Bronchus fibroblast of lung (primary cell): ENCODE data around the gene ZDHHC23. TPM values are rescaled to one million over a fixed set of nuclear protein-coding genes. Genes with fewer than 3 reads are reported as not detected.

ENCODE experiments used
- total RNA-seq: library from RNA; depleted of rRNA; stranded (reverse); fragments of >200 nt; gene quantifications from 2 replicates; pipeline ENCODE4 v1.2.3, GENCODE V29; 2015

Gene ZDHHC23, protein sequence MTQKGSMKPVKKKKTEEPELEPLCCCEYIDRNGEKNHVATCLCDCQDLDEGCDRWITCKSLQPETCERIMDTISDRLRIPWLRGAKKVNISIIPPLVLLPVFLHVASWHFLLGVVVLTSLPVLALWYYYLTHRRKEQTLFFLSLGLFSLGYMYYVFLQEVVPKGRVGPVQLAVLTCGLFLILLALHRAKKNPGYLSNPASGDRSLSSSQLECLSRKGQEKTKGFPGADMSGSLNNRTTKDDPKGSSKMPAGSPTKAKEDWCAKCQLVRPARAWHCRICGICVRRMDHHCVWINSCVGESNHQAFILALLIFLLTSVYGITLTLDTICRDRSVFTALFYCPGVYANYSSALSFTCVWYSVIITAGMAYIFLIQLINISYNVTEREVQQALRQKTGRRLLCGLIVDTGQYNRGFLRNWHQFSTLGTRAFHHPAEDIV
- total RNA-seq: 0.17 and 0.30 TPM in 2 replicates

DNA sequence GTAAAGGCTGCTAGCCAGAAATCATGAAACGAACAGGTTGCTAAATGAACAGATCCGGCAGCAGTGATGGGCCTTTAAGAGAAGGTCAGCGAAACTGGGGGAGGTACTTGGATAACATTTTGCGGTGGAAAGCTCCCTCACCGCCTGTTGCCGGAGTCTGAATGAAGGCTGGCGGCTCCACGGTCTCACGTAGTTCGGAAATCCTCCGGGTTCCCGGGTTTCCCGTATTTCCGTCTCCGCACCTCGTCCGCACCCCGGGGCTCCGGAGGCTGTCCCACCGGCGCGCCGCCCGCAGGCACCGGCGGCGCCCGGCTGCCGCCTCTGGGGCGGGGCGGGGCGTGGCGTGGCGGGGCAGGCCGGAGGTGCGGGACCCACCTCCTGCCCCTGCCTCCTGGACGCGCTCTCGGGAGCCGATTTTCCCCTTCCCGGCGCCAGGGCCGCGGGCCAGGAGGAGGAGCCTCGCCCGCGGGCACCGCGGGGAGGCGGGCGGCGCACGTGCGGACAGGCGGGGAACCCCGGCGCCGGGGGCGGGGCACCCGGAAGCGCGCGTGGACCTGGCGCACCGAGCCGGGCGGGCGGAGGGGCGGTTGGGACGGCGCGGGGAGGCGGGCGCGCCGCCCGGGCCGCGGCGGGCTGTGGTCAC, at the start of gene ZDHHC23:
Gene ZDHHC23 (plus strand): TSS at position 642 of the 643 bp plus-strand sequence. CDS start 790 bp downstream, outside the sequence.

Other genes starting within 250 kb of the ZDHHC23 start
- gene NAA50, start 201.8 kb upstream of the ZDHHC23 start, total RNA-seq: 152 and 153 TPM in 2 replicates
- gene ATP6V1A, start 201.0 kb upstream of the ZDHHC23 start, total RNA-seq: 28.4 and 35.8 TPM in 2 replicates
- gene GRAMD1C, start 109.2 kb upstream of the ZDHHC23 start, total RNA-seq: 4.6 and 5.0 TPM in 2 replicates
- 0.59 and 1.0 TPM in 2 replicates for gene CCDC191, start 108.5 kb downstream of the ZDHHC23 start, total RNA-seq
- 11.4 and 11.7 TPM in 2 replicates for gene QTRT2, start 108.7 kb downstream of the ZDHHC23 start, total RNA-seq
- not detected in 2 replicates for gene DRD3, start 231.0 kb downstream of the ZDHHC23 start, total RNA-seq